HG03060 (cell line): ENCODE data around the gene ZFHX3.

Experiments used
- ATAC-seq: cut with Tn5 transposase; IDR thresholded peaks from one replicate; pipeline ENCODE4 v1.9.1; 2021; ENCODE audit warnings: low read depth, moderate number of reproducible peaks; ENCODE audit not compliant: unreplicated experiment

The ZFHX3 gene

DNA sequence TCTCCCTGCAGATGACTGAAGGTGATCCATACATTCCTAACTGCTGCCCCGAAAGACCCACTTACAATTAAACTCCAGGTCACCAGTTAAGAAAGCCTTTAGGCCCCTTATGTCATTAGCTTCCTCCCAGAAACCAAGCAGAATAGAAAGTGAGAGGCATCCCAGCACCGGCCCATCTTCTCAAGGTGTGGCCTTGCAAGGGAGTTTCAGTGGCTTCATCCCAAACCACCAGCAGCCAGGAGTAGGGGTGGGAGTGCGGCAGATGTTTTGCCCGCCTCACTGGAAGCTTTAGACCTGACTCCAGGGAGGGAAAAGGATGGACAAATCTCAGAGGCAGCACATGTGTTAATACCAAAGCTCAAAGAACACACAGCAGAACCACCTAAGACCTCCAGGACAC is 5.1 kb downstream of the ZFHX3 start:
- ATAC-seq = no peak

DNA sequence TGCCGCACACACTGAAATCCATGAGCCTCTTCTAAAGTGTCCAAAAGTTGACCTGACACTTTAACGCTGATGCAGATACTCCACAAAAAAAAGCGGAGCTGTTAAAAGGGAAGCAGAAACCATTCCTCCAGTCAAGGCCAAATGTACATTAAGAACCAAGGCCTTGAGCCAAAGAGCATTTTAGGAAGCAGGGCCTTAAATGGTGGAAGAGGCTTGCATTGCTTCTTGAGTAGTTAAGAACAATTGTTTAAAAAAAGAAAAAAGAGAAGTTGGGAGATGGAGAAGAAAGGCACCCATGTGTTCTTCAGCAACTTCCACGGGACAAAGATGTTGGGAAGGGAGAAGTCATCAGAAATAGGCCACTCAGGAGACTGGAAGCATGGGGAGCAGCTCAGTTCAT is 6.3 kb downstream of the ZFHX3 start:
- ATAC-seq = no peak

DNA sequence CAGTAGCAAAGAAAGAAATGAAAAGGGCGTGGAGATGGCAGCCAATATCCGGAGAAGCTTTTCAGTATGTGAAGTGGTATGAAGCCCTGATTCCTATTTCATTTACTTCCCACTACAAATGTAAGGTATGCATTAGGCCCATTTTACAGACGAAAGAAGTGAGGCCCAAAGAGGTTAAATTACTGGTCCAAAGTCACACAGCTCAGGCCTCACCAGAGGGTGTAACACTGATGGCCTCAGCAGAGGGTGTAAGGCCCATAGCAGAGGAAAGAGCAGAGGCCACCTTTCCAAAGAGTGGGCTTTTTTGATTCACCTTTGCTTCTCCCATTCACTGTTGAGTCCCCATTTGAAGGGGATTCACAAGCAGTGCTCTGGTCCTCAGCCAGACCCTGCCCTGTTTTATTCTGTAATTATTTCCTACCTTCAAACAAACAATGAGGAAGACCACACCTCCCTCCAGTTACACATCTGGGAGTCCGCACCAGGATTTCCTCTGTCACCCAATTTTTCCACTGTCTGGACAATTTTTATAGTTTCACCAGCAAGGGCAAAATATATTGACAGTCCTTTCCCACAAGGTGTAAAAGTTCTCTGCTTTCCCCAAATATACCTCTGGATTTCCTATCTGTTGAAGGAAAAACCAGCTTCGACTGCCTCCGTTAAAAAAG is 7.1 kb downstream of the ZFHX3 start:
- no peak for ATAC-seq

DNA sequence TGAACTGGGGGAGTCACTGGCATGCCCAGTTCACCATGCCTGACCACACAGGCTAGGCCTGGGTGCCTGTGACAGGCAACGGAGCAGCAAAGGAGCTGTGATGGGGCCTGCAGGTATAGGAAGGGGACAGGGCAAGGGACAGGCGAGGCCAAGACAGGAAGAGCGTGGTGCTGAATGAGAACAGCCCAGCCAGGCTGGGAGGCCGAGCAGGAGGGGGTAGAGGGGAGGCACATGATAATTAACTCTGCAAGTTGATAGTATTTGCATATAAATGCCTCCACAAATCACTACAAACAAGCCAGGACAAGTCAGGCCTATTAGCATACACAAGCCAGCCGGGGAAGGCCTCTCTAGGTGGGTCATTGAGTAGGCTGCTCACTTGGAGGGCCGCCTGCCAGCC is 7.8 kb downstream of the ZFHX3 start:
- no peak for ATAC-seq

DNA sequence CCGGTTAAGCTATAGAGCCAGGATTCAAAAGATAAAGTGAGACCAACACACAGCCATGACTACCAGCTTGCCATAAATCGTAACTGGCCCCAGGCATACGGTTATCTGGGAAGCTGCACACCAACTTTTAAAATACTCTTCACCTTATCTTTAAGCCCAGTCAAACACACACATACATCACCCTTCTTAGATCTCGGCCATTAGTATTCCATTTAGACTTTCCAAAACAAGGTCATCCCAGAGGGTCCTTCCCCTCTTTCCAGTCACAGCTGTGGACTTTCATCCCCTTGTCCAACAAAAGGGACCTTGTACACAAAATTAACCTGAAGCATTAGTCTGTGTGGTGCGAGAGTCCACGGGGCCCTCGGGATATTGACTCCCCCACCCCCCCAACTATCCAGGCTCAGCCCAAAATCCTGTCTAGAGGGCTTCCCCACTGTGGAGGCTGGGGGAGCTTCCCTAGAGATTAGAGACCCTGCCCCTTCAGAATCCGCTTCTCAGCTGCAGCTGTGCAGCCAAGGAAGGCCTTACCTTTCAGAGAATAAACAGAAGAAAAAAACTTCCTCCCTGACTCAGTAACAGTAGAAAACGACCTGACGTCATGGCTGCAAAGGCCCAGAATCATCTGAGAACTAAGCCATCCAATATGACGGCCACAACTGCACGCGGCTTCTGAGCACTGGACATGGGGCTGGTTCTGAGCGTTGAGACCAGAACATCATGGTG is 9.9 kb downstream of the ZFHX3 start:
- ATAC-seq = no peak

DNA sequence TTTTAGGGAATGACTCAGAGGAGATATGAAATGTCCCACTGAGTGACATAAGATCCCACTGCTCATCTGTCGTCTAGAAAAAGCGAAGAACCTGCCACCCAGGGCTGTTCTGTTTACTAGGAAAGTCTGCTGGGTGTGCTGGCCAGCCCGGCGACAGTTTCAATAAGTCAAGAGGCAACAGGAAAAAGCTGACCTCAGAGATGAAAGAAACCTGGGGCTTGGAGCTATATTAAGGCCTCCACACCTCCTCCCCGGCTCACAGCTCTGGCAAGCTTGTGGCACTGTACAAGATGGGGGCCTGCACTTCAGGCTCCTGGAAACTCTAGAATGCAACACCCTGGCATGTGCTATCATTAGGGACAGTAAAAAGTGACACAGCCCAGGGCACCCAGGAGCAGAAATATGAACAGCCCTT is 10.6 kb downstream of the ZFHX3 start:
- no peak for ATAC-seq

DNA sequence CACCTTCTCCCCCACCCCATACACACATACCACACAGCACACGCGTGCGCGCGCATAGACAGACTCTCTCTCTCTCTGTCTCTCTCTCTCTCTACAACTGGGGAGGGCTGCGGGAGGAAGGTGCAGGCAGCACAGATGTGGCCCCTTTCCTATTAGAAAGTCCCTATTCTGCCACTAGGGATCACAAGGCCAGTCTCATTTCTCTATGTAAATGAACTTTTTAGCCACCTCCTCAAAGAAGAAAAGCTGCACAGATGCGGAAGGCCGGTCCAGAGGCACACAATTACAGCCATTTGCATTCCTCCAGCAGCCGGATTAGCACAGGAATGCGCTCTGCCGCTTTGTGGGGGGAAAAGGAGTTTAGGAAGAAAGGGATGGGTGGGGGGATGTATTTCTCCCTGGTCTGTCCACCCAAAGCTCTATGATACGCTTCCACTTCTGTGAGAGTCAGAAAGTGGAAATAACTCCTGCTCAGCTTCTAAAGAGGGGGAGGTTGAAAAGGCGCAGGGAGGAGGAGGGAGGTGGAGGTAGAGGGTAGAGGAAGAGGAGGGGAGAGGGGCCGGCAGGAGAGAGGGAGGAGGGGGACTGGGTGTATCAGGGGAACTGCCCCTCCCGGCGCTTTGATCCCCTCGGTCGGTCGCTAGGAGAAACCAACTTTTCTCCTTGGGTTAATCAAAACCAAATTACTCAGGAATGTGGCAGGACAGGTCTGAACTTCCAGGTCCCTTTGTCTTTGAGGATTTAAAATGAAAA is 11.7 kb downstream of the ZFHX3 start:
- no peak for ATAC-seq

DNA sequence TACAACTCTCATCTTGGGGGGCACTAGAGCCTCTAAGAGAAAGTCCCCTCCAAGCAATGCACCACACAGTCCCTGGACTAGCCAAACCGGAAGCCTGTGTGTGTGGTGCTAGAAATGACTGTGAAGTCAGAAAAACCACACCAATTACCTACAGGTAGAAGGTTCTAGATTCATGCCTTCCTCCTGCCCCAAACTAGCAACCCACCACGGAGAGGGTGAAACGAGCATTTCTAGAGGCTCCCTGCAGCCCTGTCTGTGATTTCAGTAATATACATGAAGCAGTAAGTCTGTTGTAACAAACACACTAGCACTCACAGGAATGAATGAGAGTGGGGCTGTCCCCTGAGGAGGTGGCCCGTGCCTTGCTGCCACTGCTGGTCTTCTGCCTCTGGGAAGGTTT is 13.6 kb downstream of the ZFHX3 start:
- ATAC-seq = no peak

DNA sequence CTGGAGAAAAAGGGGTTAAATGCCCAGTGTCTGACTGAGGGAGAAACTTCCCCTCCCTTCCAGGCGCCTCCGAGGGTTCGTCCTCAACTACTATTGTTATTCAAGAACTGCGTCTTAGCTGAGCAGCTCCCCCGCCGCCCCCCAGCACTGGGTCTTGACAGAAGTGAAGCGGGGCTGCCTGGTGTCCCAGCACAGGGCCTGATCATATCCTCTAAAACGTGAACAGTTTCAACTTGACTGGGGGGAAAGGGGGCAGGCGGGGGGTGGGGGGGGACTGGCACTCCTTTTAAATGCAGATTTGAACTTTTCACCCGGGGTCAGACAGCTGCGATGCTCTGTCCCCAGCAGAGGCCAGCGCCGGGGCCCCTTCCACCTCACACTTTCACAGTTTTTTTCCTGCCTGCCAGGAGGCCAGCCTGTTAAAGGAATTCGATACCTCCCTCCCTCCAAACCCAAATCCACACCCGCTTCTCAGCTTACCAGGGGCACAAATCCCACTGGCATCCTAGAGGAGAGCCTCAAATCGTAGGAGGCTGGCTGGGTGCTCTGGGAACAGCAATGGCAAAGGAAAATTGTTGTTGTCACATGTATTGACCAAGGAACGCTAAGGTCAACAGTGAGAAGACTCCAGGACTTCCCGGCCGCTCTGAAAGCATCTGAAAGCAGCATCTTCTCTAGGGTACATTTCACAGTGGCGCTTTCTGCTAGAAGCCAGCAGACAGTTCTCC is 14.5 kb downstream of the ZFHX3 start:
- ATAC-seq = no peak

DNA sequence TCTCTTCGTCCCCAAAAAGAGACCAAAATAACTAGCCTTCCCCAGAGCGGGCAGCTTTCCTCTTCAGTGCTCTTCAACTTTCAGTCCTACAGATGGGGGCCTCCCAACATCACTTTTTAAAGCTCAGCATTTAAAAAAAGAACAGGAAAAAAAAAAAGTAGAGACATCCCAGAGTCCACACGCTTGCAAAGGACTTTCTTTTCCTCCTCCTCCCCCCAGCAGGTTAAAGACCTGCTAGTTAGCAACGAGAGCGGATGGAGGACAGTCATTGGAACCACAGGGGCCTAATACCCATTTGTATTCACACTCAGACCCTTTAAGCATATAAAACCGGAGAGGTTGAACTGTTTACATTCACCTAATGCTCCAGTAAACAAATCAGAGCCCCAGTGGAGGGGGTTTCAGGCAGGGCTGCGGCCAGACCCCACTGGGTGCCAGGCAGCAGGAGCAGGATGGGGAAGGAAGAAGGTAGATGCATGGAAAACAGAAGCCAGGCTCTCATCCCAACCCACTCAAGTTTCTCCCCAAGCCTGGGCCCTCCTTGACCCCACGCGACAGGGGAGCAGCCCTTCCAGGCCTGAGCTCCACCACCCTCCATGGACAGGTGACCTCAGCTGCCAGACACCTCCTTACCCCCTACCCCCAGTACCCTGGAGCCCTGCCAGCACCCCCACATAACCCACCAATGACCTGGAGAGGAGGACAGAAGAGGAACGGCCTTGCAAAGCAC is 15.2 kb downstream of the ZFHX3 start:
- ATAC-seq = no peak

DNA sequence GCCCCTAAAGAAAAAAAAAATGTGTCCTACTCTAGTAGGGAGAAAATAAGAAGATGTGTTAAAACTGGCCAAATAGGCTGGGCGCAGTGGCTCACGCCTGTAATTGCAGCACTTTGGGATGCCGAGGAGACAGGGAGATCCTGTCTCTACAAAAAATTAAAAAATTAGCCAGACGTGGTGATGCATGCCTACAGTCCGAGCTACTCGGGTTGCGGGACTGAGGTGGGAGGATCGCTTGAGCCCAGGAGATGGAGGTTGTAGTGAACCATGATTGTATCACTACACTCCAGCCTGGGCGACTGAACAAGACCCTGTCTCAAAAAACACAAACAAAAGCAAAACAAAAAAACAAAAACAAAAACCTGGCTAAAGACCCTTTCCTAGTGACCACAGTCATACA is 15.9 kb downstream of the ZFHX3 start:
- no peak for ATAC-seq

DNA sequence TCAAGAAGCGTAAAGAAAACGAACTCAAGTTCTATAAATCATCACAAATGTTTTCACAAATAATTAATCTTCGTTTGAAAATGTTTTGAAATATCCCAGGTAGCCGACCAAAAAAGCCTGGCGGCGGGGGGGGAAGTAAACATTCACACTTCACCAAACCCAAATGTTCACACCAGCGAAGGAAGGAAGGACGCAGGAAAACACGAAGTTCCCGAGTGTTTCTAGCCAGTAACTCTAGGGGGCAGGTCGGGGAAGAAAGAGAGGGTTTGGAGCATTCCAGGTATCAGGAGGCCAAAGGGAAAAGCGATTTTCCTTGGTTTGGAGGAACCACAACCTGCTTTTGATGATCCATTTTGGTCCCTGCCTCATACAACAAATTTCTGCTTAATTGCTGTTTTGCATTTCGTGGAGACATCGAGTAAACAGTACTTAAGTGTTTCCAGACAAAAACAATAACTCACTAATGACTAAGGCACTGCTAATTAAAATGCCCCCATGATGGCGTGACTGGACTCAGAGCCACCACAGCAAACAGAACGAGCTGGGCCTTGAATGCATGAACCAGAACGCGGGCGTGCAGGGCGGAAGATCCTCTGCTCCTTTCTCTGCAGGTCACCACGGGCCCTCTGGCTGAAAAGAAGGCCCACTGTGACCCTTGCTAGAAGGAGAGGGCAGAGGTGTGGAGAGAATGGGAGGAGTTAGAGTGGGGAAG is 16.6 kb downstream of the ZFHX3 start:
- ATAC-seq = no peak

DNA sequence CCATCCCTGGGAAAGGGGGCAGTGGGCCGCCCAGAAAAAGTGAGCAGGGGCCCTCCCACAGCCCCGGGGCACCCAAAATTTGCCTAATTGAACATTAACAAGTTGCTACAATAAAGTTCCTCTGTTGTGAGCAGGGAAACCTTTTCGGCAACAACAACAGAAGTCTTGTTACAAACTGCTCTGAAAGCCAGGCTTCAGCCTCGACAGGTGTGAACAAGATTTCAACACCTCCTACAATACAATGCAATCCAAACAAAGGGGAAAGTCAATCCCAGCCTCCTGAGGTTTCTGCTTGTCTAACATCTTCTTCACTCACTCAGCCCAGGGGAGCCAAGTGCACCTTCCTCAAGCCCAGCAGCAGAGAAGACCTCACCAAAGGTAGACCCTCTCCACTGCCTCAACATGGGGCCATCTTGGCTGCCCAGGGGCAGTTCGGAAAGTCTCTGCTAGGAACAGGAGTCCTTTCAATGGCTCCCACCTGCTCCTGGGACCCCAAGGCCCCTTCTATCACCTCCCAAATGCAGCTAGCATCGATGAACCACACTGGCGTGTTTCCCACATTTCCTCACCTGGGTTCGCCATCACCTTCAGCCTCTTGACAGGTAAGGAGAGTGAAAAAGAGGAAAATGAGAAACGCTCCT is 19.1 kb downstream of the ZFHX3 start:
- no peak for ATAC-seq

DNA sequence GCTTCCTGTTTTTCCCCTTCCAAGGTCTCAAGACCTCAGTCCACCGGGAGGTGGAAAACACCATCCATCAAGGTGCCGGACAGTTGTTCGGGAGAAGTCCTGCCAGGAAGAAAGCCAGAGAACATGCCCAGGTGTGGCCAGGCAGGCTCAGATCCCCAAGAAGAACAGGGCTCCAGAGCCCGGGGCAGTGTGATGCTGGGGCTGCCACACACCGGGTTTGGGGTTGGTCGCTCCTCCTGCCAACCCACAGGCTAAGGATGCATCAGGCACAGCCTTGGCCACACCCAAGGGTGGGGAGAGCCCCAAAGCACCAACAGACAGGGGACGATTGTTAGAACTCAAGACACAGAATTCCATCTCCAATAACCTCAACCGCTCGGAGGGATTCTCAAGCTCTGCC is 19.7 kb downstream of the ZFHX3 start:
- no peak for ATAC-seq

DNA sequence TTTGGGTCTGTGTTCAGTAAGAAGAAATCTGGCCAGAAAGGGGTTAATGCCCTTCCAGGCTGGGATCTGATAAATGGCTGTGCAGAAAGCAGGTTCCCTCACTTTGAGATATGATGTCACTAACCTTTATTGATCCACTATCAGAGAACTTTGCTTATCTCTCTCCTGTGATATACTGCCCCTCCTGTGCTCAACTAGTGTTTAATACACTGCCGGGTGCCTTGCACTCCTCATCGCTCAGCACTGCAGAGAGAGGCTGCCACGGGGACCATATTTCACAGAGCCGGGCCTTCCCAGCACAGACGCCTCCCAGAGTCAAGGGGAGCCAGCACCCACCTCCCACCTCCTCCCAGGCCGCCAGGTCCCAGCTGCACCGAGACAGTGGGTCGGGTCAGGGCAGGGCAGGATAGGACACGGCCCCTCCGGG is 20.2 kb downstream of the ZFHX3 start:
- ATAC-seq = no peak

DNA sequence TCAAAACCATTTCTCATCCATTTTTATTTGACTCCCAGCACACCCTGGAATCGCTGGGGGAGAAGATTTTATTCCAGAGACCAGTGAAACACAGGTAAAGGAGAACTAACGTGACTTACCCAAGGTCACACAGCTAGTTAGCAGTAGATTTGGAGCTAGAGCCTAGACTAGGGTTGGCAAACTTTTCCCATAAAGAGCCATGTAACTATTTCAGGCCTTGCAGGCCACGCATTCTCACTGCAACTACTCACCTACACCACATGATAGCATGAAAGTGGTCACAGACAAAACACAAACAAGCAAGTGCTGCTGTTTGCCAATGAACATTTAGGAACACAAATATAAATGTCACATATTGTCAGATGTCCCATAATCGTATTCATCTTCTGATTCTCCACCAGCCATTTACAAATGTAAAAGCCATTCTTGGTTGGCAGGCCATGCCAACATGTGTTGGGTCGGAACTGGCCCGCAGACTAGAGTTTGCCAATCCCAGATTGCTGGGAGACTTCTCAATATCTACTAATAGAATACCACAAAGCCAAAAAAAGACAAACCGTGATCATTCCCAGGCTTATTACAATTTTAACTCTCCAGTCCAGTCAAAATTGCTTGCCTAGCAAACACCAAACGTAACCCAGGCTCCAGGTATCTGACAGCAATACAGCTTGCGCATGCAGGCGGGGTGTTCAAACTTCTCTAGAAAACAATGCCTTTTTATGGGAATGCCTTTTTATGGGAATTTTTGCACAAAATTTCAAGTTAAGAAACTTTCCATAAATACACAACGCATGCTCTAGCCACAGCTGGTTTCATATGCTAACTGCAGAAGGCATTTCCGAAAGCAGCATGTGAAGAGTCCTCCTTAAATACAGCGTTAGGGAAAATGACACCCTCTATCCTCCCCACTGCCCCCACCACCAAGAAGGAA is 20.9 kb downstream of the ZFHX3 start:
- ATAC-seq = no peak

DNA sequence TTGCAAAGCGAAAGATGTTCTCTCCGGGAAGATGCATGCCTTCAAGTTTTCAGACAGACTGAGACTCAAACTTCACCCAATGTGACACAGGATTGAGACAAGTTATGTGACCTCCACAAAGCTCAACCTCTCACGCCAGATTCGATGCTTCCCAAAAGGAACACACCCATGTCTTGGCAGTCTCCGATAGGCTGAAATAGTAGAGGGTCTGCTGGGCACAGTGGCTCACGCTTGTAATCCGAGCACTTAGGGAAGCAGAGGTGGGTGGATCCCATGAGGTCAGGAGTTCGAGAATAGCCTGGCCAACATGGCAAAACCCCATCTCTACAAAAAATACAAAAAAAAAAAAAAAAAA is 22.1 kb downstream of the ZFHX3 start:
- ATAC-seq = no peak

DNA sequence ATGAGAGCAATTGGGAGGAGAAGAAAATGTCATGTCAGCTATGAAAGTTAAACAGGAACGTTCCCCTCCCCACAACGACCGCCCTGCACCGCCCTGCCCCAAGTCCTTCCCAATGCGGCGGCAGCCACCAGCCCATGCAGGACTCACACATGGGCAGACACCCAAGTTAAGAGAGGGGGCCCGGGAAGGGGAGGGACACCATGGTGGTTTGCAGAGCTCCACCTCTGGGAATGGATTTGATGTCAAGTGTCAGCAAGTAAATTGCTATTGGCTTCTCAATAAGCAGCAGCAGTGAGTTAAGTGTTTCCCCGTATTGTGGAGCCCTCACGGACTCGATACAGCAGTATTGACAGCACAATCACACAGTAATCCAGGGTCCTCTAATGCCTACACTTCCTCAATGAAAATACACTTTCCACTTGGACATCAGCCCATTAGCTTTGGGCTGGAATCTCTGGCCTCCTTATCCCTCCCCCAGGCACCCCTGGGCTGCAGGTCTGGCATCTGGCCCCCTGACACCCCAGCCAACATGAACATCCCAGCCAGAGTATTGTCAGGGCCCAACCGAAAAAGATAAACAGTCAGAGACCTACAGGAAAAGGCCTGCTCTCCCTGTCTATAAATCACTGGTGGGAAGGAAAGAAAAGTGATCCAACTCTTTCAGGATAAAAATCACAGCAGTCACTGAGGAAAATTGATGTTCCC is 22.6 kb downstream of the ZFHX3 start:
- no peak for ATAC-seq
